Transverse colon (tissue), 4 donors: ENCODE results near the gene GNGT1. TPM values are rescaled to one million over a fixed set of nuclear protein-coding genes. Genes with fewer than 3 reads are reported as not detected.

Experiments
- DNase-seq: peaks from one replicate; pipeline ENCODE4 v3.0.0-alpha.2; 2019
- H3K27ac ChIP-seq, 4 donors: fragments of 200-600 bp; sonication (generic); 2 replicates each; pipeline ENCODE4 v1.5.1; 2016 to 2018; ENCODE audit warnings: inconsistent platforms in 4 of 4
- H3K27me3 ChIP-seq: fragments of 200-600 bp; sonication (generic); 2 replicates; pipeline ENCODE4 v1.5.1; 2017; ENCODE audit warnings: inconsistent platforms
- H3K36me3 ChIP-seq, 4 donors: fragments of 200-600 bp; sonication (generic); 2 replicates each; pipeline ENCODE4 v1.5.1; 2017 to 2019; ENCODE audit warnings: inconsistent platforms in 4 of 4
- H3K4me1 ChIP-seq, 4 donors: fragments of 200-600 bp; sonication (generic); 2 replicates each; pipeline ENCODE4 v1.5.1; 2017 to 2020; ENCODE audit warnings: inconsistent platforms in 4 of 4
- H3K4me3 ChIP-seq, 4 donors: fragments of 200-600 bp; sonication (generic); 1 replicate in 1 of 4; 2 replicates in 3 of 4; pipeline versions ENCODE4 v1.5.1 to v1.6.1; 2017 to 2019; ENCODE audit warnings: inconsistent platforms in 4 of 4
- H3K9me3 ChIP-seq, 2 donors: fragments of 200-600 bp; sonication (generic); 2 replicates each; pipeline ENCODE4 v1.5.1; 2017 to 2019; ENCODE audit warnings: inconsistent platforms in 2 of 2
- EP300 ChIP-seq: sonication (generic); formaldehyde crosslinking; IDR thresholded peaks from one replicate; pipeline ENCODE4 v1.6.1; 2017; ENCODE audit warnings: antibody characterized with exemption, low read depth
- POLR2A ChIP-seq: fragments of 450-650 bp; IDR thresholded peaks from one replicate; pipeline ENCODE4 v1.6.1; 2016; ENCODE audit warnings: antibody characterized with exemption, mild to moderate bottlenecking, moderate library complexity
- POLR2AphosphoS5 ChIP-seq, 3 donors: sonication (generic); formaldehyde crosslinking; IDR thresholded peaks; one replicate each; pipeline ENCODE4 v1.6.1; 2016; ENCODE audit warnings: antibody characterized with exemption in 3 of 3
- WGBS, 2 donors: methylation state at CpG; one replicate each; pipeline ENCODE4 v1.1.5; 2018; ENCODE audit warnings: low coverage in 1 of 2; 5-methylcytosine and 5-hydroxymethylcytosine counted together
- in situ Hi-C, 4 donors: fragments of 200-750 bp; cut with MboI; loops; one replicate each; pipeline versions ENCODE4 v1.15.0 to v1.15.1; 2017; ENCODE audit warnings: low sequenced_read_pairs in 3 of 4, low pct_ligation_motif_present in 1 of 4, low pct_unique_long_range_greater_than_20kb in 1 of 4
- intact Hi-C: fragments of 100-400 bp; cut with DNase I; formaldehyde crosslinking; loops from one replicate; pipeline ENCODE4 v1.15.1; 2023; ENCODE audit warnings: low total_unique reads
- total RNA-seq, 4 donors: library from RNA; depleted of rRNA; stranded (reverse); fragments of >200 nt; gene quantifications; one replicate each; pipeline ENCODE4 v1.1.0, GENCODE V29; 2016
- TF ChIP-seq, protein P1 (sequence below), 5 experiments: fragments of 200-600 bp in 3 of 5; fragments of 450-650 bp in 2 of 5; sonication (generic) in 3 of 5; IDR thresholded peaks; 1 replicate in 2 of 5; 2 replicates in 3 of 5; pipeline ENCODE4 v1.5.1; 2016 to 2017; ENCODE audit warnings: antibody characterized with exemption in 5 of 5, inconsistent platforms in 3 of 5, mild to moderate bottlenecking in 2 of 5, moderate library complexity in 1 of 5

Gene GNGT1
- total RNA-seq, 4 donors from 2014 or later = not detected

DNA sequence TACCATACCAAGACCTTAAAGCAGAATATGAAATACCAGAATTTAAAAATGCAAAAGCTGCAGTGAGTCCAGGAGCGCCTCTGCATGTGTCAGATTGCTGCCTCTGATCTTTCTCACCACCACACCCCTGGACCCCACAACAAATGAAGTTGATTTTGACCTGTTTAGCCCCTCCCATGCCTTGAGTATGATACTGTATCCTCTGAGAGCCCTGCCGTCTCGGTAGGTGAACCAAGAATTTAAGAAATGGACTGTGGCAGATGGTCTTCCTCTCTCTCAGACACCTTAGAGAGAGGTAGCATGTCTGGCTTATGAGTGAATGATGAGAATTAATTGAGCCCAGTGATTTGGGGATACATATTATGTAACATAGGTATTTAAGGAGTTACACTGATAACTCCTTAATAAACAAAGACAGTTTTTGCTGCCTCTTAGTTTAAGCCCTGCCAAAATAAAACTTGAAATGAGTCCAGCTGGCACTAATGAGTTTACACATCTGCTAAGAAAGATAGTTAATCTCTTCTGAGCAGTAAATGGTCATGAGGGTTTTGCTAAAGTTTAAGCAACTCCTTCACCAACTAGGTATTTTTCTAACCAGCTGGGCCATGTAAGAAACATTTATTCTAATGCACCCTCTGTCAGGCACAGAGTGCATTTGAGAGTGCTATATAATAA lies 11.3 kb upstream of the GNGT1 start:
- Histone ChIP-seq H3K9me3 (no peaks in the 10 kb centered on the region), H3K27me3 (peaks cover 15% of the 10 kb centered on the region), H3K4me3 (no peak overlapping the region), H3K4me1 (peaks cover 0 to 2% (median 0%) of the 10 kb centered on the region in 4 donors), H3K36me3 (no peaks in the 10 kb centered on the region), H3K27ac (no peak overlapping the region)
- no peak for DNase-seq
- in situ Hi-C loops (loop anchor here in 1 of 4 donors (25.0 kb wide), 1 partner anchor 192 kb away; no protein-coding TSS in a partner anchor), intact Hi-C loops (no loop called here)
- 81 to 84% methylated on average over 3 of the region's 3 CpGs for WGBS, 2 donors
- TF ChIP-seq POLR2A (no peak), EP300 (no peak), POLR2AphosphoS5 (IDR thresholded peaks at IDR 0.05) (no peak)
- TF ChIP-seq, protein P1, sequence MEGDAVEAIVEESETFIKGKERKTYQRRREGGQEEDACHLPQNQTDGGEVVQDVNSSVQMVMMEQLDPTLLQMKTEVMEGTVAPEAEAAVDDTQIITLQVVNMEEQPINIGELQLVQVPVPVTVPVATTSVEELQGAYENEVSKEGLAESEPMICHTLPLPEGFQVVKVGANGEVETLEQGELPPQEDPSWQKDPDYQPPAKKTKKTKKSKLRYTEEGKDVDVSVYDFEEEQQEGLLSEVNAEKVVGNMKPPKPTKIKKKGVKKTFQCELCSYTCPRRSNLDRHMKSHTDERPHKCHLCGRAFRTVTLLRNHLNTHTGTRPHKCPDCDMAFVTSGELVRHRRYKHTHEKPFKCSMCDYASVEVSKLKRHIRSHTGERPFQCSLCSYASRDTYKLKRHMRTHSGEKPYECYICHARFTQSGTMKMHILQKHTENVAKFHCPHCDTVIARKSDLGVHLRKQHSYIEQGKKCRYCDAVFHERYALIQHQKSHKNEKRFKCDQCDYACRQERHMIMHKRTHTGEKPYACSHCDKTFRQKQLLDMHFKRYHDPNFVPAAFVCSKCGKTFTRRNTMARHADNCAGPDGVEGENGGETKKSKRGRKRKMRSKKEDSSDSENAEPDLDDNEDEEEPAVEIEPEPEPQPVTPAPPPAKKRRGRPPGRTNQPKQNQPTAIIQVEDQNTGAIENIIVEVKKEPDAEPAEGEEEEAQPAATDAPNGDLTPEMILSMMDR (IDR thresholded peaks at IDR 0.05) = no peak

DNA sequence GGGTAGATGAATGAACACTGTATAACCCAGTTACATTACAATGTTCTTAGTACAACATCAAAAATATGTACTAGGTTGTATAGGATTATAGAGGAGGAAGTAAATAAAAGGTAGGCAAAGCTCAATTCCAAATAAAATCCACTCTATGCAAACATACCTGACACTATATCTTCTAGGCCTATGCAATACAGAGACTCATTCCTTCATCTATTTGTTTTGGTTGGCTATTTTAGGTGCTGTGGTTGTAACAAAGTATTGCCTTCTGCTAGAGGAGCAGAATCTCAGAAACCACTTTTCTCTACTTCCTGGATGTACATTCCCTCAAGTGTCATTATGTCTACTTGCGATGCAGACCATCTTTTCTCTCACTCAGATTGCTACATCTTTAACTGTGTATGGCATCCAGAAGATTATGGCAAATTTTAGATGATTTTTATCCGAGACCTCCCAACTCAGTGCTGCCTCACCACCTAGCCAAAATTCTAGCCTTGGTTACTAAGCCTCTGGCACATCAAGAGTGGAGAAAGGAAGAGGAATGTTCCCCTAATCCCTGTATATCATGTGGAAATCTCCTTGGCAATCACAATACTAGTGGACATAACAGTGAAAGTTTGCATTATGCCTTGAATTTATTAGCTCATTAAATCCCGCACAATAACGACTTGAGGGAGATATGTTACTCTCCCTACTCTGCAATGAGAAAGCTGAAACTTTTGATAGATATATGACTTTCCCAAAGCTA lies 10.3 kb upstream of the GNGT1 start:
- TF ChIP-seq POLR2A (no peak), POLR2AphosphoS5 (IDR thresholded peaks at IDR 0.05) (no peak), EP300 (no peak)
- TF ChIP-seq, protein P1 (IDR thresholded peaks at IDR 0.05) = no peak
- intact Hi-C loops = no loop called here
- WGBS, 2 donors = 61 to 77% methylated on average over 4 of the region's 4 CpGs

DNA sequence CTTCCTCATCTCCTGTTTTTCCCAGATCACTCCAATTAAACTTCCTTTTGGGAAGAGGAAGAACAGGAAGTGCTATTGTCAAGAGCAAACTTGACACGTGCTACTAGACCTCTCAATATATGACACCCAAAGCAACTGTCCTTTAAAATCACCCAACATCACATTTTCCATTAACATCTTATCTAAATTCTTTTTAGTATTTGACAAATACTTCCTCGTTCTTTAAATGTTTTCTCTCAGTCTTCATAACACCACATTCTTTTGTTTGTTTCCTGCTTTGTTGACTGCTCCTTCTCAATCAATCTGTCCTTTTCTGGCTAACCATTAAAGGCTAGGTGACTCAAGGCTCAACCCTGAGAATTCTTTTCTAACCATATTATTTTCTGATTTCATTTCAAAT lies 8.7 kb upstream of the GNGT1 start:
- Histone ChIP-seq H3K27me3 (no peaks in the 10 kb centered on the region), H3K4me1 (no peaks in the 10 kb centered on the region), H3K9me3 (no peaks in the 10 kb centered on the region), H3K27ac (no peak overlapping the region), H3K36me3 (no peaks in the 10 kb centered on the region), H3K4me3 (no peak overlapping the region)
- no peak for TF ChIP-seq POLR2A
- TF ChIP-seq, protein P1 (IDR thresholded peaks at IDR 0.05) = no peak
- TF ChIP-seq EP300 = no peak
- TF ChIP-seq POLR2AphosphoS5 (IDR thresholded peaks at IDR 0.05) = no peak
- no peak for DNase-seq
- intact Hi-C loops = no loop called here
- in situ Hi-C loops = loop anchor here in 1 of 4 donors (25.0 kb wide), 1 partner anchor 190 kb away; no protein-coding TSS in a partner anchor
- WGBS, 2 donors = 52% methylated on average over 2 of the region's 2 CpGs

More for the DNA sequence above, 10.3 kb upstream of the GNGT1 start:
- H3K9me3 ChIP-seq = no peaks in the 10 kb centered on the region
- no peak for DNase-seq
- H3K27me3 ChIP-seq = peaks cover 5% of the 10 kb centered on the region
- H3K4me3 ChIP-seq = no peak overlapping the region
- no peaks in the 10 kb centered on the region for H3K4me1 ChIP-seq
- H3K36me3 ChIP-seq = no peaks in the 10 kb centered on the region
- H3K27ac ChIP-seq = no peak overlapping the region
- in situ Hi-C loops = loop anchor here in 1 of 4 donors (25.0 kb wide), 1 partner anchor 191 kb away; no protein-coding TSS in a partner anchor

DNA sequence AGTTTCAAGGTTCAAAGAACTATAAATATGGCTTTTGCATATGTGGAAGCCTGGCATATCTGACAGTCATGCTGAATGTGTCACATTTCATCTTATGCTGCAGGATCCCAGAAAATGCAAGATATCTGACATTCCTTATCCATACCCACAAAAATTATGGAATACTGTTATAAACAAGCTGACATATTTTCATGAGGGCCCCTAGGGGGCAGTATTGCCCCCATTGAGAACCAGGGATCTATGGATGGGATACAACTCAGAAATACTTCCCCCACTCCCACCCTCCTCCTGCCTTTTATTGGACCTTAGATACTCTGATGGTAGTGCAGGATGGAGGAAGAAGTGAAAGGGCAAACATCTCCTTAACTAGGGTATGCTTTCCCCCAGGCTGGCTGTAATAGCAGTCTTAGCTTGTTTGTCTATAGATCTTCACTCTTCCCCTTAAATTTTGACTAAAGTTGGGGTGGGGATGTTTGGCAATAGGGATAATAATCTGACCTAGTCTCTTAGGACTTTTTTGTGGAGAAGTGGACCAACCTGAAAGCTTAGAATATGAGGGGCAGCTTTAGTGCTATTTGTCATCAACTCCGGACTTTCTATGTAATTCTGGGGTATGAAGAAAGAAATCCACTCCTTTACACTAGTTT lies 3.5 kb upstream of the GNGT1 start:
- no peak for DNase-seq
- no peaks in the 10 kb centered on the region for H3K36me3 ChIP-seq
- no peak overlapping the region for H3K4me3 ChIP-seq
- WGBS, 2 donors = 100% methylated on average over 1 of the region's 1 CpG
- intact Hi-C loops (loop anchor here (10.0 kb wide), 1 partner anchor 102 kb away; the partner anchor contains the start of gene BET1), in situ Hi-C loops (loop anchor here in 1 of 4 donors (10.0 kb wide), 1 partner anchor 182 kb away; no protein-coding TSS in a partner anchor)
- no peaks in the 10 kb centered on the region for H3K4me1 ChIP-seq
- no peaks in the 10 kb centered on the region for H3K27me3 ChIP-seq
- H3K27ac ChIP-seq = no peak overlapping the region
- H3K9me3 ChIP-seq = no peaks in the 10 kb centered on the region
- TF ChIP-seq, protein P1 (IDR thresholded peaks at IDR 0.05) = peak; percentile 47 to 74 (median 64)
- no peak for TF ChIP-seq EP300
